Measurements from ENCODE around the gene ARHGAP28.

Gene ARHGAP28

DNA sequence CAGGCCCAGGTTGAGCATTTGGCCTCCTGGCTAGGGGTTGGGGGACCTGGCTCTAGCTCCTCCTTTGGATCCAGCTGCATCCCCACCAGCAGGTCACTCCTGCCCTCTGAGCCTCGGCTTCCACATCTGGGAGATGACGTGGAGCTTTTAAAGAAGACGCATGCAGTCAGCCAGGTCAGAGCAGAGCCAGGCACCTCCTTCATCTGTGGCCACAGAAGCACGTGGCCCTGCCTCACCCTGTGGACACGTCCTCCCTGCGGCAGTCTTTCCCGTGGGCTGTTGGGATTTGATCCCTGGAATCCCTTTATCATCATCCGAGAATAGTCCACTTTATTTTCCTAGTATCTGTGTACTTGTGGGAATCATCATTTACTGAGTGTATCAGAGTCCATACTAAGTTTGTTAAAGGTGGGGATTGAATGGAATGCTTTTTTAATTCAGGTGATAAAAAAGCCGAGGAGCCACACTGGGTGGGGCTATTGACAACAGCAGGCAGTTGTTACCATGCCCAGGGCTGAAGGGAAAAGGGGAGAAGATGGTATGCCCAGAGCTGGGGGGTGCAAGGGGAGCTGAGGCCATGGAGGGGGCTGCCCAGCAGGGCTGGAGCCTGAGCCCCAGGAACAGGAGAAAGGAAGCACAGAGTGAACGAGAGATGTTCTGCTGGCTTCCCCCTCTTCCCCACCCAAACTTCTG, 218.0 kb downstream of the ARHGAP28 start:
- Histone ChIP-seq H4K20me1 (ENCODE audit: control insufficient read depth, insufficient read depth, low read depth, low read length) (no peaks in the 10 kb centered on the region), H3K9me2 (replicated peaks; ENCODE audit: control insufficient read depth, low read length) (no peaks in the 10 kb centered on the region), H3K4me2 (ENCODE audit: low read length) (no peak overlapping the region), H3K4me3 (ENCODE audit: low read length) (no peak overlapping the region), H3K27ac (ENCODE audit: low read depth, low read length) (no peak overlapping the region), H3K9me3 (ENCODE audit: control insufficient read depth, insufficient read depth, low read length) (peaks cover 3% of the 10 kb centered on the region; the same call in 1 of the 2 replicates), H3F3A (ENCODE audit: control insufficient read depth, insufficient read depth) (no peaks in the 10 kb centered on the region), H3K27me3 (ENCODE audit: control insufficient read depth, low read length) (no peaks in the 10 kb centered on the region), H3K36me3 (ENCODE audit: control insufficient read depth, low read length) (no peaks in the 10 kb centered on the region), H3K79me2 (ENCODE audit: control insufficient read depth, low read length) (no peaks in the 10 kb centered on the region), H3K4me1 (ENCODE audit: control insufficient read depth, low read length) (no peaks in the 10 kb centered on the region)
- no peak for TF ChIP-seq CTCF (IDR thresholded peaks at IDR 0.05; ENCODE audit: low read depth, low read length, poor library complexity, severe bottlenecking)
- no peak for TF ChIP-seq EZH2phosphoT487 (IDR thresholded peaks at IDR 0.05; ENCODE audit: borderline replicate concordance, low read length)

DNA sequence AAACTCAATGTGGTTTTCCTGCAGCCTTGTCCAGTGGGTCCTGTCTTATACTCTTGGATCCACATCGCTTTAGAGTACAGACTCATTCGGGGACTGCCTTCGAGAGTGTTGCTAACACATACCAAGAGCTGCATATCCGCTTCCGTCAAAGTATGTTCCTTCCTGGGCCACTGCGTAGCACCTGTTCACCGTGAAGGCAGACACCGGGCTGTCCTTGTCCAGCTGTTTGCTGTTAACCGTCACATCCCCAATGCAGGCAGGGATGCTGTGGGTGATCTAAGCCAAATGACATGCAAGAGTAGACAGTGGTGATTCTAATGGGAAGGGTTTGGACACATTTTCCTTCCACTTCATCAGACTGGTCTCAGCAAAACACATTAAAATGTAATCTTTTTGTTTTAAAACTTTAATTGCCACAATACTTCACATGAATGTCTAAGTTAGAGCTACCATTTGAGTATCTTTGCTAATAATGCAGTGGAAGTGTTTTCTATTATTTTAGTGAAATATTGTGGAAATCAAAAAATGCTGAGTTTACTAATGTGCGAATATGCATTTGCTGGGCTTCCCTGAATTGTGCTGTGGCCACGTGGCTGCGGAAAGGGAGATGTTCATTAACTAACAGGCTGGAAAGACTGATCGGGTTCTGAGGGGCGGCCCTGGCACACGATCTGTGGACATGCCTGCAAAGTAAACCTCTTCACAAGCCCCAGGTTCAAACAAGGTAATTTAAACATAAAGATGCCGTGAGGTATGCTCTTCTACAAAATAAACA, 219.0 kb downstream of the ARHGAP28 start:
- TF ChIP-seq CTCF (IDR thresholded peaks at IDR 0.05; ENCODE audit: low read depth, low read length, poor library complexity, severe bottlenecking) = no peak
- TF ChIP-seq EZH2phosphoT487 (IDR thresholded peaks at IDR 0.05; ENCODE audit: borderline replicate concordance, low read length) = no peak
- Histone ChIP-seq H3K4me3 (ENCODE audit: low read length) (no peak overlapping the region), H3K36me3 (ENCODE audit: control insufficient read depth, low read length) (no peaks in the 10 kb centered on the region), H3K4me1 (ENCODE audit: control insufficient read depth, low read length) (no peaks in the 10 kb centered on the region), H4K20me1 (ENCODE audit: control insufficient read depth, insufficient read depth, low read depth, low read length) (no peaks in the 10 kb centered on the region), H3K9me2 (replicated peaks; ENCODE audit: control insufficient read depth, low read length) (no peaks in the 10 kb centered on the region), H3F3A (ENCODE audit: control insufficient read depth, insufficient read depth) (no peaks in the 10 kb centered on the region), H3K9me3 (ENCODE audit: control insufficient read depth, insufficient read depth, low read length) (peaks cover 3% of the 10 kb centered on the region; the same call in 1 of the 2 replicates), H3K79me2 (ENCODE audit: control insufficient read depth, low read length) (no peaks in the 10 kb centered on the region), H3K27ac (ENCODE audit: low read depth, low read length) (no peak overlapping the region), H3K27me3 (ENCODE audit: control insufficient read depth, low read length) (no peaks in the 10 kb centered on the region), H3K4me2 (ENCODE audit: low read length) (no peak overlapping the region)

DNA sequence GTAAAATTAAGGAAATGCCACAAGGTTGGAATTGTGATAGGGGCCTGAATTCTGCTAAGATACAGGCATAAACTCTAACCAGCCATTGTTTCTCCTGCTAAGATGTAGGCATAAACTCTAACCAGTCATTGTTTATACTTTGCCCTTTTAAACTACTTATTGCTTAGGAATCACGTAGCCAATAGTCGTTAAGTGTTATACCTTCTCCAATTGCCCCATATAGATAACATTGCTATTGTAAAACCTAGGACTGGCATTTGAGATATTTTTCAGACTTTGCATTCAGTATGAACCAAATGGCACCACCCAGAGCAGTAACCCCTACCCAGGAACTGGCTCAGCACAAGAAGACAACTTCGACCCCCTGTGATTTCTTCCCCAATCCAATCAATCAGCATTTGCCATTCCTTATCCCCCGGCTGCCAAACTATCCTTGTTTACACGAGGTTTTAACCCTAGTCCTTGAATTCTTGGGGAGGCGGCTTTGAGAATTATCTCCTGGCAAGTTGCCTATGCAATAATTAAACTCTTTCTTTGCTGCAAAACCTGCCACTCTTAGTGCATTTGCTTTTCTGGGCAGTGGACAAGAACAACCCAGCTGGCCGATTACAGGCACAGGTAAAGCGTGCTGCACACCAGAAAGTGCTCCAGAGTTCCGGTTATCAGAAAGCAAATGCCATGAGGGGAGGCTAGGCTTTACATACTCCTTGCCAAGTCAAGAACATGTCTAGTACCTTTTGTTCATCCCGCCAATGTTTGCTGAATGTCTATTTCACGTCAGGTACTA, 220.5 kb downstream of the ARHGAP28 start:
- H3K27me3 ChIP-seq (ENCODE audit: control insufficient read depth, low read length) = no peaks in the 10 kb centered on the region
- no peaks in the 10 kb centered on the region for H3K79me2 ChIP-seq (ENCODE audit: control insufficient read depth, low read length)
- H3K4me2 ChIP-seq (ENCODE audit: low read length) = no peak overlapping the region
- no peak overlapping the region for H3K4me3 ChIP-seq (ENCODE audit: low read length)
- no peak overlapping the region for H3K27ac ChIP-seq (ENCODE audit: low read depth, low read length)
- TF ChIP-seq EZH2phosphoT487 (IDR thresholded peaks at IDR 0.05; ENCODE audit: borderline replicate concordance, low read length) (no peak), CTCF (IDR thresholded peaks at IDR 0.05; ENCODE audit: low read depth, low read length, poor library complexity, severe bottlenecking) (no peak)
- no peaks in the 10 kb centered on the region for H3K9me2 ChIP-seq (replicated peaks; ENCODE audit: control insufficient read depth, low read length)
- H3K4me1 ChIP-seq (ENCODE audit: control insufficient read depth, low read length) = no peaks in the 10 kb centered on the region
- no peaks in the 10 kb centered on the region for H3F3A ChIP-seq (ENCODE audit: control insufficient read depth, insufficient read depth)
- H3K9me3 ChIP-seq (ENCODE audit: control insufficient read depth, insufficient read depth, low read length) = peaks cover 3% of the 10 kb centered on the region; the same call in 1 of the 2 replicates
- H3K36me3 ChIP-seq (ENCODE audit: control insufficient read depth, low read length) = no peaks in the 10 kb centered on the region
- H4K20me1 ChIP-seq (ENCODE audit: control insufficient read depth, insufficient read depth, low read depth, low read length) = no peaks in the 10 kb centered on the region
